ENCODE data around the gene ABCD1. TPM values are rescaled to one million over a fixed set of nuclear protein-coding genes. Genes with fewer than 3 reads are reported as not detected.

Gene ABCD1
- total and polyA plus RNA-seq, 9 of the 15 experiments (the other 6 are each of a cell fraction or from before 2014, with no cell fraction given): 0.07 to 6.9 (median 2.2) TPM

DNA sequence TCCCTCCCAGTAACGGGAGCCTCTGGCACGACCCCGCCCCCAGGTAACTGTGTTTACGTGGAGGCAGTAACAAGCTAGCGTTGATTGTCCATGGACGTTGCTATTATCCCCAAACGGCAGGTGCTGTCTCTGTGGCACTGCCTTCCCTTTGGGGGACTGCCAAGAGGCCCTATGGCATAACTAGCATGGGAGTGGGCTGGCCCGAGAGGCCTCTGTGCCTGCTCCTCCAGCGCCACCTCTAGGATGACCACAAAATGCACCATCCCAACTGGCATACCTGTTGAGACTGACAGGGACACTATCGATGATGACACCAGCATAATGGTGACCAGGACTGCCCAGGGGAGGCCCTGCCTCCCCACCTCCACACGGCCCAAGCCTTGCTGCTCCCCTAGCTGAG is 57.7 kb downstream of the ABCD1 start:
- no peak overlapping the region for H3K4me2 ChIP-seq (ENCODE audit: insufficient read depth, low read length)
- no peaks in the 10 kb centered on the region for H3K27me3 ChIP-seq (ENCODE audit: control insufficient read depth in 2 of 2, insufficient read depth in 2 of 2, low read length in 2 of 2)
- H3K4me3 ChIP-seq: no peak overlapping the region
- intact Hi-C loops (cut with micrococcal nuclease): no loop called here
- H3K79me2 ChIP-seq (ENCODE audit: control insufficient read depth, insufficient read depth, low read length): no peaks in the 10 kb centered on the region
- no peak for FAIRE-seq
- H3K9ac ChIP-seq (ENCODE audit: insufficient read depth in 1 of 2, low read depth in 2 of 2, low read length in 2 of 2): no peak overlapping the region; a peak in 1 of 4 replicates
- H4K20me1 ChIP-seq (replicated peaks; ENCODE audit: control insufficient read depth, insufficient read depth, low read length): no peaks in the 10 kb centered on the region
- peaks cover 2% of the 10 kb centered on the region for H3K9me1 ChIP-seq (ENCODE audit: control insufficient read depth, insufficient read depth, low read length)
- H3K9me3 ChIP-seq (replicated peaks; ENCODE audit: control insufficient read depth, insufficient read depth, low read depth, low read length): no peaks in the 10 kb centered on the region
- 79% methylated on average over 3 of the region's 11 CpGs for WGBS (ENCODE audit: insufficient coverage, low coverage, missing lambda C conversion rate)
- ATAC-seq: peak; percentile 47
- H3K4me1 ChIP-seq (replicated peaks in 1 of 2; ENCODE audit: control insufficient read depth in 2 of 2, insufficient read depth in 2 of 2, low read length in 2 of 2): peaks cover 1 to 69% of the 10 kb centered on the region in 2 experiments; a peak in 3 of 5 replicates
- ChIA-PET POLR2A (interaction anchor here (1.2 kb wide), 1 partner anchor 146 kb away, joined by 3 read pairs; no protein-coding TSS in a partner anchor), CTCF (ENCODE audit: low intra/inter-chr PET ratio) (no interaction called here)
- DNase-seq (ENCODE audit: extremely low read depth in 1 of 4, low spot score in 3 of 4): peak in 1 of 4 experiments; percentile 20
- in situ Hi-C loops (cut with MboI): no loop called here
- no TSS peak for BruUV-seq (replicated peaks)
- no peak overlapping the region for H3K27ac ChIP-seq (ENCODE audit: extremely low read depth, low read depth, low read length)
- peaks cover 30% of the 10 kb centered on the region; the same call in 2 of the 3 replicates for H3K36me3 ChIP-seq (ENCODE audit: control insufficient read depth, insufficient read depth, low read length)
- no peak overlapping the region for H2AFZ ChIP-seq (ENCODE audit: low read depth, low read length)
- TF ChIP-seq, protein P1, sequence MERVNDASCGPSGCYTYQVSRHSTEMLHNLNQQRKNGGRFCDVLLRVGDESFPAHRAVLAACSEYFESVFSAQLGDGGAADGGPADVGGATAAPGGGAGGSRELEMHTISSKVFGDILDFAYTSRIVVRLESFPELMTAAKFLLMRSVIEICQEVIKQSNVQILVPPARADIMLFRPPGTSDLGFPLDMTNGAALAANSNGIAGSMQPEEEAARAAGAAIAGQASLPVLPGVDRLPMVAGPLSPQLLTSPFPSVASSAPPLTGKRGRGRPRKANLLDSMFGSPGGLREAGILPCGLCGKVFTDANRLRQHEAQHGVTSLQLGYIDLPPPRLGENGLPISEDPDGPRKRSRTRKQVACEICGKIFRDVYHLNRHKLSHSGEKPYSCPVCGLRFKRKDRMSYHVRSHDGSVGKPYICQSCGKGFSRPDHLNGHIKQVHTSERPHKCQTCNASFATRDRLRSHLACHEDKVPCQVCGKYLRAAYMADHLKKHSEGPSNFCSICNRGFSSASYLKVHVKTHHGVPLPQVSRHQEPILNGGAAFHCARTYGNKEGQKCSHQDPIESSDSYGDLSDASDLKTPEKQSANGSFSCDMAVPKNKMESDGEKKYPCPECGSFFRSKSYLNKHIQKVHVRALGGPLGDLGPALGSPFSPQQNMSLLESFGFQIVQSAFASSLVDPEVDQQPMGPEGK (CRISPR knock-in tag; IDR thresholded peaks at IDR 0.05; ENCODE audit: borderline replicate concordance): no peak
- TF ChIP-seq, protein P2, sequence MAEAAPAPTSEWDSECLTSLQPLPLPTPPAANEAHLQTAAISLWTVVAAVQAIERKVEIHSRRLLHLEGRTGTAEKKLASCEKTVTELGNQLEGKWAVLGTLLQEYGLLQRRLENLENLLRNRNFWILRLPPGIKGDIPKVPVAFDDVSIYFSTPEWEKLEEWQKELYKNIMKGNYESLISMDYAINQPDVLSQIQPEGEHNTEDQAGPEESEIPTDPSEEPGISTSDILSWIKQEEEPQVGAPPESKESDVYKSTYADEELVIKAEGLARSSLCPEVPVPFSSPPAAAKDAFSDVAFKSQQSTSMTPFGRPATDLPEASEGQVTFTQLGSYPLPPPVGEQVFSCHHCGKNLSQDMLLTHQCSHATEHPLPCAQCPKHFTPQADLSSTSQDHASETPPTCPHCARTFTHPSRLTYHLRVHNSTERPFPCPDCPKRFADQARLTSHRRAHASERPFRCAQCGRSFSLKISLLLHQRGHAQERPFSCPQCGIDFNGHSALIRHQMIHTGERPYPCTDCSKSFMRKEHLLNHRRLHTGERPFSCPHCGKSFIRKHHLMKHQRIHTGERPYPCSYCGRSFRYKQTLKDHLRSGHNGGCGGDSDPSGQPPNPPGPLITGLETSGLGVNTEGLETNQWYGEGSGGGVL (CRISPR knock-in tag; IDR thresholded peaks at IDR 0.05): no peak
- TF ChIP-seq ZNF253 (CRISPR knock-in tag; conservative IDR thresholded peaks at IDR 0.05): no peak
- TF ChIP-seq, protein P3, sequence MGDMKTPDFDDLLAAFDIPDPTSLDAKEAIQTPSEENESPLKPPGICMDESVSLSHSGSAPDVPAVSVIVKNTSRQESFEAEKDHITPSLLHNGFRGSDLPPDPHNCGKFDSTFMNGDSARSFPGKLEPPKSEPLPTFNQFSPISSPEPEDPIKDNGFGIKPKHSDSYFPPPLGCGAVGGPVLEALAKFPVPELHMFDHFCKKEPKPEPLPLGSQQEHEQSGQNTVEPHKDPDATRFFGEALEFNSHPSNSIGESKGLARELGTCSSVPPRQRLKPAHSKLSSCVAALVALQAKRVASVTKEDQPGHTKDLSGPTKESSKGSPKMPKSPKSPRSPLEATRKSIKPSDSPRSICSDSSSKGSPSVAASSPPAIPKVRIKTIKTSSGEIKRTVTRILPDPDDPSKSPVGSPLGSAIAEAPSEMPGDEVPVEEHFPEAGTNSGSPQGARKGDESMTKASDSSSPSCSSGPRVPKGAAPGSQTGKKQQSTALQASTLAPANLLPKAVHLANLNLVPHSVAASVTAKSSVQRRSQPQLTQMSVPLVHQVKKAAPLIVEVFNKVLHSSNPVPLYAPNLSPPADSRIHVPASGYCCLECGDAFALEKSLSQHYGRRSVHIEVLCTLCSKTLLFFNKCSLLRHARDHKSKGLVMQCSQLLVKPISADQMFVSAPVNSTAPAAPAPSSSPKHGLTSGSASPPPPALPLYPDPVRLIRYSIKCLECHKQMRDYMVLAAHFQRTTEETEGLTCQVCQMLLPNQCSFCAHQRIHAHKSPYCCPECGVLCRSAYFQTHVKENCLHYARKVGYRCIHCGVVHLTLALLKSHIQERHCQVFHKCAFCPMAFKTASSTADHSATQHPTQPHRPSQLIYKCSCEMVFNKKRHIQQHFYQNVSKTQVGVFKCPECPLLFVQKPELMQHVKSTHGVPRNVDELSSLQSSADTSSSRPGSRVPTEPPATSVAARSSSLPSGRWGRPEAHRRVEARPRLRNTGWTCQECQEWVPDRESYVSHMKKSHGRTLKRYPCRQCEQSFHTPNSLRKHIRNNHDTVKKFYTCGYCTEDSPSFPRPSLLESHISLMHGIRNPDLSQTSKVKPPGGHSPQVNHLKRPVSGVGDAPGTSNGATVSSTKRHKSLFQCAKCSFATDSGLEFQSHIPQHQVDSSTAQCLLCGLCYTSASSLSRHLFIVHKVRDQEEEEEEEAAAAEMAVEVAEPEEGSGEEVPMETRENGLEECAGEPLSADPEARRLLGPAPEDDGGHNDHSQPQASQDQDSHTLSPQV (IDR thresholded peaks at IDR 0.05): no peak
- TF ChIP-seq, protein P4, sequence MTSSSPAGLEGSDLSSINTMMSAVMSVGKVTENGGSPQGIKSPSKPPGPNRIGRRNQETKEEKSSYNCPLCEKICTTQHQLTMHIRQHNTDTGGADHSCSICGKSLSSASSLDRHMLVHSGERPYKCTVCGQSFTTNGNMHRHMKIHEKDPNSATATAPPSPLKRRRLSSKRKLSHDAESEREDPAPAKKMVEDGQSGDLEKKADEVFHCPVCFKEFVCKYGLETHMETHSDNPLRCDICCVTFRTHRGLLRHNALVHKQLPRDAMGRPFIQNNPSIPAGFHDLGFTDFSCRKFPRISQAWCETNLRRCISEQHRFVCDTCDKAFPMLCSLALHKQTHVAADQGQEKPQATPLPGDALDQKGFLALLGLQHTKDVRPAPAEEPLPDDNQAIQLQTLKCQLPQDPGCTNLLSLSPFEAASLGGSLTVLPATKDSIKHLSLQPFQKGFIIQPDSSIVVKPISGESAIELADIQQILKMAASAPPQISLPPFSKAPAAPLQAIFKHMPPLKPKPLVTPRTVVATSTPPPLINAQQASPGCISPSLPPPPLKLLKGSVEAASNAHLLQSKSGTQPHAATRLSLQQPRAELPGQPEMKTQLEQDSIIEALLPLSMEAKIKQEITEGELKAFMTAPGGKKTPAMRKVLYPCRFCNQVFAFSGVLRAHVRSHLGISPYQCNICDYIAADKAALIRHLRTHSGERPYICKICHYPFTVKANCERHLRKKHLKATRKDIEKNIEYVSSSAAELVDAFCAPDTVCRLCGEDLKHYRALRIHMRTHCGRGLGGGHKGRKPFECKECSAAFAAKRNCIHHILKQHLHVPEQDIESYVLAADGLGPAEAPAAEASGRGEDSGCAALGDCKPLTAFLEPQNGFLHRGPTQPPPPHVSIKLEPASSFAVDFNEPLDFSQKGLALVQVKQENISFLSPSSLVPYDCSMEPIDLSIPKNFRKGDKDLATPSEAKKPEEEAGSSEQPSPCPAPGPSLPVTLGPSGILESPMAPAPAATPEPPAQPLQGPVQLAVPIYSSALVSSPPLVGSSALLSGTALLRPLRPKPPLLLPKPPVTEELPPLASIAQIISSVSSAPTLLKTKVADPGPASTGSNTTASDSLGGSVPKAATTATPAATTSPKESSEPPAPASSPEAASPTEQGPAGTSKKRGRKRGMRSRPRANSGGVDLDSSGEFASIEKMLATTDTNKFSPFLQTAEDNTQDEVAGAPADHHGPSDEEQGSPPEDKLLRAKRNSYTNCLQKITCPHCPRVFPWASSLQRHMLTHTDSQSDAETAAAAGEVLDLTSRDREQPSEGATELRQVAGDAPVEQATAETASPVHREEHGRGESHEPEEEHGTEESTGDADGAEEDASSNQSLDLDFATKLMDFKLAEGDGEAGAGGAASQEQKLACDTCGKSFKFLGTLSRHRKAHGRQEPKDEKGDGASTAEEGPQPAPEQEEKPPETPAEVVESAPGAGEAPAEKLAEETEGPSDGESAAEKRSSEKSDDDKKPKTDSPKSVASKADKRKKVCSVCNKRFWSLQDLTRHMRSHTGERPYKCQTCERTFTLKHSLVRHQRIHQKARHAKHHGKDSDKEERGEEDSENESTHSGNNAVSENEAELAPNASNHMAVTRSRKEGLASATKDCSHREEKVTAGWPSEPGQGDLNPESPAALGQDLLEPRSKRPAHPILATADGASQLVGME (CRISPR knock-in tag; IDR thresholded peaks at IDR 0.05): no peak
- no peak for TF ChIP-seq CBFA2T3 (IDR thresholded peaks at IDR 0.05)
